HG02763 (cell line): ENCODE data around the gene REPS1.
"Not testable (repeated sequence)": the region's sequence is repeated elsewhere in the genome, so short reads cannot be mapped to it uniquely, and the experiment has no call there.

Experiments
- ATAC-seq: cut with Tn5 transposase; IDR thresholded peaks from one replicate; pipeline ENCODE4 v1.9.1; 2021; ENCODE audit warnings: mild to moderate bottlenecking, moderate library complexity; ENCODE audit not compliant: unreplicated experiment

The REPS1 gene

GRCh38 chr6:138987643-138988468 lies at the start of gene REPS1:
Gene REPS1, minus strand, starts transcription at chr6:138988253. Its CDS starts 571 bp downstream, at chr6:138987682.
- peak; percentile 92 for ATAC-seq

DNA sequence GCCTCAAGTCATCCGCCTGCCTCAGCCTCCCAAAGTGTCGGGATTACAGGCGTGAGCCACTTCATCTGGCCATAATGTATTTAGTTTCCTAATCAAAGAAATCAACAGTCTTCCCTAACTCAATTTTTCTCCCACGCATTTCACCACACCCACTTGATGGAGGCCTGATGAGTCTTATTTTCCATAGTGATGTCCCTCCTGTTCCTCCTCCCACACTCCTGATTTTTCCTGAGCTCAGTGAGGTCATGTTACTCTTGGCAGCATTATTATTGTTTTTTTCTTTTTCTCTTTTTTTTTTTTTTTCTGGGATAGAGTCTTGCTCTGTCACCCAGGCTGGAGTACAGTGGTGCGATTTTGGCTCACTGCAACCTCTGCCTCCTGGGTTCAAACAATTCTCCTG lies 49.4 kb upstream of the REPS1 start:
- ATAC-seq: no peak

DNA sequence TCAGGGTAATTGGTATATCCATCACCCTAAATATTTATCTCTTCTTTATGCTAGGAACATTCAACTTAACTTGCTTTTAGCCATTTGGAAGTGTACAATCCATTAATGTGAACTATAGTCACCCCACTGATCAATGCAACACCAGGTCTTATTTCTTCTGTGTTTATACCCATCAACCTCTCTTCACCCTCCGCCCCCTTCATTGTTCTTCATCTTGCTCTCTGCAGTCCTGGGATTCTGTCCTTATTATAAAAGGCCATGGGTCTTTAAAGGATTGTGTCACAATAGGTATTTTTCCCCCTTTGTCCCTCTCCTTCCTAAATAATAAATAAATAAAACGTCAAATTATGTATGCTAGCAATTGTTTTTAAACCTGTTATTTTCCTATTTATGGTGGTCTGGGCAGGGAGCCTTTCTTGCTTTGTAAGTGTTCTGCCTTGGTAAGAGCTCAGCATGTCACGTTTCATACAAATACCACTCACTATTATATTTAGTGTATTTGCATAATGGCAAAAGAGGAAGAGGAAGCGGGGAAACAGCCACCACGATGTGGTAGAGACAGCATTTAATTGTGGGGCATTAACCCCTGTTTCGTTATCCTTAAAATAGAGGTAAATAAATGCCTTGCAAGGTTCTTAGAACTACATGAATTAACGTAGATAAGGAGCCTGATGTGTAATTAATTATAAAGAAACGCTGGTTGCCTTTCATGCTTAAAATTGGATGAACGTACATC lies 42.3 kb upstream of the REPS1 start:
- peak; percentile 40 for ATAC-seq

- peak; percentile 23 for ATAC-seq
Observed at GRCh38 chr6:139029470-139030227, 41.6 kb upstream of the REPS1 start.

DNA sequence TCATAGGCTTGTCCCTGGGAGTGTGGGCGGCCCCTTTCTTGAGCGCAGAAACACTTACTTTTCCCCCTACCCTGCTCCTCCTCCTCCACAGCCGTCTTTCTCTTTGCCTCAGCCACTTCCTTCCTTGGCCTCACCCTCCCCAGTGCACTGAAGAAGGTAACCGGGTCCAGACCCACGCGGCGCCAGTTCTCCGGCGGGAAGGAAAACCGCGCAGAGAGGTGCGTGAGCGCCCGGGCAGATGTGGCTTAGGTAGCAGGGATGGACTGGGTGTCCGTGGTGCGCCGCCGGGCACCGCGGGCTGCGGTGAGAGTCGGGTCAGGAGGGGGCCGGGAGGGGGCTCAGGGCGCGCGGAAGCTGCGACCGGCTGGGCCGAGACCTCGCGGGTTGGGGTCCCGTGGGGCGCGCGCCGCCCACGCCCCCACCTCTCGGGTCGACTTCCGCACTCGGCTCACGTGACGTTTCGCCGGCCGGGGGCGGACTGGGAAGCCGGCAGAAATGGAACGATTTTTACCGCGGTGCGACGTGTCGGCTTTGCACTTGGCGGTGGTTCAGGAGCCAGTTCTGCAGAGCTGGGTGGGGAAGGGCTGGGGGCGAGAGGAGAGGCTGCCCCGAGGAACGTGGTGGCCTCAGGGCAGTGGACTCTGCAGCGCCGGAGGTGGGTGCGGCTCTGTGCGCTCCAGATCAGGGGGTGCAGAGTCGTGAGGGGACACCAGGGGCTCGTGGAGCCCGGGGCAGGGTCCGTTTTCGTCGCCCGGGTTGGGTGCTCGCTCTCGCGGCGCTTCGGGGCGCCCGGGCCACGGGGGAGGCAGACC lies 40.8 kb upstream of the REPS1 start, which contains the start of gene ABRACL:
ABRACL (plus strand) TSS at position 88 of the 812 bp plus-strand sequence. CDS start 5,416 bp downstream, outside the sequence.
- ATAC-seq: peak; percentile 68

GRCh38 chr6:139028215-139028657 lies 40.2 kb upstream of the REPS1 start:
- peak; percentile 2 for ATAC-seq

GRCh38 chr6:139027620-139028182 lies 39.6 kb upstream of the REPS1 start:
- no peak for ATAC-seq

- not testable (repeated sequence) for ATAC-seq
Observed at GRCh38 chr6:139025416-139025815, 37.4 kb upstream of the REPS1 start.

- ATAC-seq: no peak
Observed at GRCh38 chr6:139020689-139021088, 32.6 kb upstream of the REPS1 start.

DNA sequence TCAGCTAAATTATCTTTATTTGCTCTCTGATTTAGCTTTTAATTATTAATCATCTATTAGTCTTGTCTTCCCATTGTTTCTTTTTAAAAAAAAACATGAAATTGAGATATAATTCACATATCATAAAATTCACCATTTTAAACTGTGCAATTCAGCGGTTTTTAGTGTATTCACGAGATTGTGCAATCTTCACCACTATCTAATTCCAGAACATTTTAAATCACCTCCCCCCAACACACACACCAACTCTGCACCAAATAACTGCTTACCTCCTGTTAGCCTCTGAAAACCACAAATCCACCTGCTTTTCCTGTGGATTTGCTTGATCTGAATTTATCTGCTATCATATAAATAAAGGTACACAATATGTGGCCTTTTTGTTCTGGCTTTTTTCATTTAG lies 31.7 kb upstream of the REPS1 start:
- no peak for ATAC-seq

DNA sequence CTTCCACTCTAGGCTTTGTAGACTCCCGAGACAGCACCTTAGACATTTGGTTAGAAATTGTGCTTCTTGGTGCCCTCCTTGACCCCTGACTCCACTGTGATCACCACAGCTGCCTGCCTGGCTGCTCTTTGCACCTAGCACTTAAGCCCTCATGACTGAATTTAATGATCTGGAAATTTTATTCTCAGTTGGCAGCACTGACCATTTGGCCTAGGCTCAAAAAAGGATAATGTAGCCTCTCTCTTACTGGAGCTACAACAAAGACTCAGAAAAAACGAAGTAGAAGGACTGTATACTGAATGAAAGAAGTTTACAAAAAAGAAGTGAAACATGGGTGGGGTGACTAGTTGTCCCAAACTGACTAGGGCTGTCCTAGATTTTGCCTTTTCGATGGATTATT lies 29.2 kb upstream of the REPS1 start:
- no peak for ATAC-seq

- peak; percentile 76 for ATAC-seq
Observed at GRCh38 chr6:139016337-139017213, 28.5 kb upstream of the REPS1 start.

- ATAC-seq: no peak
Observed at GRCh38 chr6:139014945-139015344, 26.9 kb upstream of the REPS1 start.

- ATAC-seq: no peak
Observed at GRCh38 chr6:139013185-139013800, 25.2 kb upstream of the REPS1 start.

GRCh38 chr6:139011980-139012379 lies 23.9 kb upstream of the REPS1 start:
- ATAC-seq: no peak

DNA sequence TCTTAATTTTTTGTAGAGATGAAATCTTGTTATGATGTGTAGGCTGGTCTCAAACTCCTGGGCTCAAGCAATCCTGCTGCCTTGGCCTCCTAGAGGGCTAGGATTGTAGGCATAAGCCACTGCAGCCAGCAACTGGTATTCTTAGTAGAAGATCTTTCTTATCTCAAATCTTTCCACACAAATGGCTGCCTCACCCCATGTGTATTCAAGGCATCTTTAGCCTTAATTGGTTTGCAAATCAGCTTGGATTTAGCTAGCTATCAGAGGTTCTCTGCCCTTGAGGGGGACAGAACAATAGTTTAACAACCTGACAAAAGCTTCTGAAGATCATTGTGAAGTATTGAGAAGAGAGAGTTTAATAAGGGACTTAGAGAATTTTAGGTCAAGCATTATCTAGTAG lies 22.6 kb upstream of the REPS1 start:
- ATAC-seq: no peak

GRCh38 chr6:139008117-139008516 lies 20.1 kb upstream of the REPS1 start:
- ATAC-seq: no peak

- no peak for ATAC-seq
Observed at GRCh38 chr6:139007428-139007827, 19.4 kb upstream of the REPS1 start.

GRCh38 chr6:139006477-139006876 lies 18.4 kb upstream of the REPS1 start:
- no peak for ATAC-seq
